Peyer's patch (tissue), 4 donors: ENCODE measurements around the gene FAM151A.

Source experiments
- POLR2A ChIP-seq, 2 donors: fragments of 450-650 bp; IDR thresholded peaks; one replicate each; pipeline ENCODE4 v1.5.1; 2017; ENCODE audit warnings: antibody characterized with exemption in 2 of 2, mild to moderate bottlenecking in 2 of 2, moderate library complexity in 2 of 2
- TF ChIP-seq, protein P1 (sequence below), 6 experiments: fragments of 450-650 bp in 4 of 6; fragments of 200-600 bp in 2 of 6; sonication (generic) in 1 of 6; IDR thresholded peaks; one replicate each; pipeline ENCODE4 v1.5.1; 2017 to 2019; ENCODE audit warnings: antibody characterized with exemption in 6 of 6, mild to moderate bottlenecking in 3 of 6, moderate library complexity in 1 of 6

DNA sequence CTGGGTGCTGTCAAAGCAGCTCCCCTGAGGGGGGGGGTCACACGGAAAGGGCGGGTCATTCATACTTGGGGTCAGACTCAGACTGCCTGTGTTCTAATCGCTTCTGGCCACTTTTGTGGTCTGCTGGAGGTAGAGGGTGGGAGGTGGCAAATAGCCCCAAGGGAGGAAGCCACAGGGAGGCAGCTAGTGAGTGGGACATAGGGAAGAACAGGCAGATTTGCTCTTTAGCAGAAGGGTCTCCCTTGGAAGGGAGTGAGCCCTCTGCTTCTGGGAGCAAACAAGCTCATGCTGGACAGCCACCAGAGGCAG lies 50.8 kb downstream of the FAM151A start:
- TF ChIP-seq, protein P1, sequence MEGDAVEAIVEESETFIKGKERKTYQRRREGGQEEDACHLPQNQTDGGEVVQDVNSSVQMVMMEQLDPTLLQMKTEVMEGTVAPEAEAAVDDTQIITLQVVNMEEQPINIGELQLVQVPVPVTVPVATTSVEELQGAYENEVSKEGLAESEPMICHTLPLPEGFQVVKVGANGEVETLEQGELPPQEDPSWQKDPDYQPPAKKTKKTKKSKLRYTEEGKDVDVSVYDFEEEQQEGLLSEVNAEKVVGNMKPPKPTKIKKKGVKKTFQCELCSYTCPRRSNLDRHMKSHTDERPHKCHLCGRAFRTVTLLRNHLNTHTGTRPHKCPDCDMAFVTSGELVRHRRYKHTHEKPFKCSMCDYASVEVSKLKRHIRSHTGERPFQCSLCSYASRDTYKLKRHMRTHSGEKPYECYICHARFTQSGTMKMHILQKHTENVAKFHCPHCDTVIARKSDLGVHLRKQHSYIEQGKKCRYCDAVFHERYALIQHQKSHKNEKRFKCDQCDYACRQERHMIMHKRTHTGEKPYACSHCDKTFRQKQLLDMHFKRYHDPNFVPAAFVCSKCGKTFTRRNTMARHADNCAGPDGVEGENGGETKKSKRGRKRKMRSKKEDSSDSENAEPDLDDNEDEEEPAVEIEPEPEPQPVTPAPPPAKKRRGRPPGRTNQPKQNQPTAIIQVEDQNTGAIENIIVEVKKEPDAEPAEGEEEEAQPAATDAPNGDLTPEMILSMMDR (IDR thresholded peaks at IDR 0.05) = no peak
- no peak for TF ChIP-seq POLR2A (IDR thresholded peaks at IDR 0.05)
